GM12892 (cell line): ENCODE measurements around the gene RBX1.

Experiments used
- DNase-seq: peaks from one replicate; pipeline ENCODE4 v3.0.0; 2011; ENCODE audit not compliant: insufficient read length
- FAIRE-seq: peaks from 2 replicates; lab custom pipeline; 2011; peaks lifted over from hg19 to GRCh38; lab: Jason Lieb, UNC
- POLR2A ChIP-seq: IDR thresholded peaks from 2 replicates; pipeline ENCODE4 v1.6.1; 2011; ENCODE audit warnings: low read depth, low read length, control low read depth
- POLR2AphosphoS5 ChIP-seq: IDR thresholded peaks from 2 replicates; pipeline ENCODE4 v1.6.1; 2011; ENCODE audit warnings: low read depth, low read length, control low read depth
- TAF1 ChIP-seq: IDR thresholded peaks from 2 replicates; pipeline ENCODE4 v1.6.1; 2011; ENCODE audit warnings: low read depth, mild to moderate bottlenecking, control low read depth, low read length, borderline replicate concordance

The RBX1 gene

GRCh38 chr22:40953471-40953870 is 2.3 kb downstream of the RBX1 start:
- FAIRE-seq (peak; percentile 78), DNase-seq (no peak)
- TF ChIP-seq TAF1 (no peak), POLR2AphosphoS5 (no peak), POLR2A (no peak)

- TF ChIP-seq POLR2A (no peak), POLR2AphosphoS5 (no peak), TAF1 (no peak)
- DNase-seq = no peak
- no peak for FAIRE-seq
These were observed 2.9 kb downstream of the RBX1 start for GRCh38 chr22:40954113-40954512.

GRCh38 chr22:40955571-40955970 is 4.4 kb downstream of the RBX1 start:
- no peak for FAIRE-seq
- TF ChIP-seq POLR2AphosphoS5 (no peak), POLR2A (no peak), TAF1 (no peak)
- DNase-seq = no peak

GRCh38 chr22:40957601-40958000 is 6.4 kb downstream of the RBX1 start:
- FAIRE-seq (no peak), DNase-seq (no peak)
- TF ChIP-seq POLR2AphosphoS5 = no peak
- no peak for TF ChIP-seq POLR2A
- no peak for TF ChIP-seq TAF1

- TF ChIP-seq POLR2A (no peak), TAF1 (no peak), POLR2AphosphoS5 (no peak)
- FAIRE-seq (no peak), DNase-seq (no peak)
These were observed 7.1 kb downstream of the RBX1 start for GRCh38 chr22:40958299-40958698.

GRCh38 chr22:40960145-40960544 is 9.0 kb downstream of the RBX1 start:
- no peak for FAIRE-seq

GRCh38 chr22:40965936-40966725 is 15.0 kb downstream of the RBX1 start:
- TF ChIP-seq POLR2A (no peak), TAF1 (no peak), POLR2AphosphoS5 (no peak)
- DNase-seq (no peak), FAIRE-seq (no peak)

More at GRCh38 chr22:40960145-40960544, 9.0 kb downstream of the RBX1 start:
- TF ChIP-seq POLR2A = no peak
- DNase-seq = no peak

- DNase-seq (no peak), FAIRE-seq (no peak)
- no peak for TF ChIP-seq TAF1
- TF ChIP-seq POLR2AphosphoS5 = no peak
- TF ChIP-seq POLR2A = no peak
These were observed 15.5 kb downstream of the RBX1 start for GRCh38 chr22:40966726-40967085.

GRCh38 chr22:40967111-40967760 is 16.1 kb downstream of the RBX1 start:
- no peak for TF ChIP-seq TAF1
- no peak for TF ChIP-seq POLR2AphosphoS5
- no peak for TF ChIP-seq POLR2A
- FAIRE-seq (no peak), DNase-seq (no peak)

GRCh38 chr22:40972587-40972986 is 21.4 kb downstream of the RBX1 start:
- TF ChIP-seq TAF1 (no peak), POLR2A (no peak), POLR2AphosphoS5 (no peak; the same call in 1 of the 2 replicates)
- DNase-seq (no peak), FAIRE-seq (no peak)

- TF ChIP-seq POLR2AphosphoS5 (peak; percentile 27; the same call in 1 of the 2 replicates), TAF1 (no peak), POLR2A (no peak)
- FAIRE-seq (no peak), DNase-seq (no peak)
These were observed 22.0 kb downstream of the RBX1 start for GRCh38 chr22:40973144-40973543.

- FAIRE-seq (no peak), DNase-seq (no peak)
- TF ChIP-seq TAF1 (no peak), POLR2AphosphoS5 (no peak), POLR2A (no peak)
These were observed 24.2 kb downstream of the RBX1 start for GRCh38 chr22:40975366-40975765.
